ENCODE results near the gene TOX3. TPM values are rescaled to one million over a fixed set of nuclear protein-coding genes. Genes with fewer than 3 reads are reported as not detected.

Gene TOX3
- total RNA-seq (1.1 TPM), polyA plus RNA-seq (1.9 TPM)

- Histone ChIP-seq H3K4me1 (ENCODE audit: insufficient read depth) (no peaks in the 10 kb centered on the region), H3K4me3 (ENCODE audit: low read depth, low read length) (peak within 1 kb of the TSS; percentile 76), H3K36me3 (ENCODE audit: insufficient read depth) (no peaks in the 10 kb centered on the region), H3K27ac (ENCODE audit: low read depth) (no peak within 1 kb of the TSS)
- WGBS = 3% methylated on average over 81 of the region's 83 CpGs
- DNase-seq (ENCODE audit: extremely low spot score) = no peak
Measured at GRCh38 chr16:52547004-52547833, at the start of gene TOX3. Gene TOX3 (minus strand): TSS chr16:52547143. CDS start chr16:52546723, 420 bp downstream.

- no peaks in the 10 kb centered on the region for H3K36me3 ChIP-seq (ENCODE audit: insufficient read depth)
- no peak overlapping the region for H3K27ac ChIP-seq (ENCODE audit: low read depth)
- H3K4me1 ChIP-seq (ENCODE audit: insufficient read depth) = no peaks in the 10 kb centered on the region
- WGBS = 34% methylated on average over 2 of the region's 2 CpGs
- DNase-seq (ENCODE audit: extremely low spot score) = no peak
- H3K4me3 ChIP-seq (ENCODE audit: low read depth, low read length) = no peak overlapping the region
Measured at GRCh38 chr16:52592778-52593177, 45.8 kb upstream of the TOX3 start.

- Histone ChIP-seq H3K4me1 (ENCODE audit: insufficient read depth) (no peaks in the 10 kb centered on the region), H3K36me3 (ENCODE audit: insufficient read depth) (no peaks in the 10 kb centered on the region), H3K4me3 (ENCODE audit: low read depth, low read length) (no peak overlapping the region), H3K27ac (ENCODE audit: low read depth) (no peak overlapping the region)
- DNase-seq (ENCODE audit: extremely low spot score) = no peak
- WGBS = 26% methylated on average over 5 of the region's 5 CpGs
Measured at GRCh38 chr16:52591934-52592592, 45.1 kb upstream of the TOX3 start.

GRCh38 chr16:52591471-52591870, 44.5 kb upstream of the TOX3 start:
- no peak for DNase-seq (ENCODE audit: extremely low spot score)
- Histone ChIP-seq H3K4me1 (ENCODE audit: insufficient read depth) (no peaks in the 10 kb centered on the region), H3K36me3 (ENCODE audit: insufficient read depth) (no peaks in the 10 kb centered on the region), H3K27ac (ENCODE audit: low read depth) (no peak overlapping the region), H3K4me3 (ENCODE audit: low read depth, low read length) (no peak overlapping the region)
- 33% methylated on average over 5 of the region's 5 CpGs for WGBS

- no peaks in the 10 kb centered on the region for H3K36me3 ChIP-seq (ENCODE audit: insufficient read depth)
- H3K4me3 ChIP-seq (ENCODE audit: low read depth, low read length) = no peak overlapping the region
- no peak for DNase-seq (ENCODE audit: extremely low spot score)
- WGBS = 95% methylated on average over 2 of the region's 2 CpGs
- H3K4me1 ChIP-seq (ENCODE audit: insufficient read depth) = no peaks in the 10 kb centered on the region
- H3K27ac ChIP-seq (ENCODE audit: low read depth) = no peak overlapping the region
Measured at GRCh38 chr16:52586159-52586558, 39.2 kb upstream of the TOX3 start.

- Histone ChIP-seq H3K27ac (ENCODE audit: low read depth) (no peak overlapping the region), H3K4me1 (ENCODE audit: insufficient read depth) (no peaks in the 10 kb centered on the region), H3K36me3 (ENCODE audit: insufficient read depth) (no peaks in the 10 kb centered on the region), H3K4me3 (ENCODE audit: low read depth, low read length) (no peak overlapping the region)
- DNase-seq (ENCODE audit: extremely low spot score) = no peak
- WGBS = 71% methylated on average over 5 of the region's 5 CpGs
Measured at GRCh38 chr16:52584354-52585320, 37.7 kb upstream of the TOX3 start.

- 88% methylated on average over 4 of the region's 4 CpGs for WGBS
- no peak for DNase-seq (ENCODE audit: extremely low spot score)
- no peaks in the 10 kb centered on the region for H3K36me3 ChIP-seq (ENCODE audit: insufficient read depth)
- H3K4me3 ChIP-seq (ENCODE audit: low read depth, low read length) = no peak overlapping the region
- H3K27ac ChIP-seq (ENCODE audit: low read depth) = no peak overlapping the region
- H3K4me1 ChIP-seq (ENCODE audit: insufficient read depth) = no peaks in the 10 kb centered on the region
Measured at GRCh38 chr16:52581530-52581929, 34.6 kb upstream of the TOX3 start.

- H3K36me3 ChIP-seq (ENCODE audit: insufficient read depth) = no peaks in the 10 kb centered on the region
- DNase-seq (ENCODE audit: extremely low spot score) = no peak
- 61% methylated on average over 3 of the region's 3 CpGs for WGBS
- no peaks in the 10 kb centered on the region for H3K4me1 ChIP-seq (ENCODE audit: insufficient read depth)
- H3K27ac ChIP-seq (ENCODE audit: low read depth) = no peak overlapping the region
- no peak overlapping the region for H3K4me3 ChIP-seq (ENCODE audit: low read depth, low read length)
Measured at GRCh38 chr16:52580488-52580887, 33.5 kb upstream of the TOX3 start.

- H3K4me1 ChIP-seq (ENCODE audit: insufficient read depth) = no peaks in the 10 kb centered on the region
- no peaks in the 10 kb centered on the region for H3K36me3 ChIP-seq (ENCODE audit: insufficient read depth)
- WGBS = 88% methylated on average over 4 of the region's 4 CpGs
- H3K27ac ChIP-seq (ENCODE audit: low read depth) = no peak overlapping the region
- H3K4me3 ChIP-seq (ENCODE audit: low read depth, low read length) = no peak overlapping the region
- DNase-seq (ENCODE audit: extremely low spot score) = no peak
Measured at GRCh38 chr16:52578829-52579498, 32.0 kb upstream of the TOX3 start.

GRCh38 chr16:52578007-52578828, 31.3 kb upstream of the TOX3 start:
- no peak for DNase-seq (ENCODE audit: extremely low spot score)
- H3K27ac ChIP-seq (ENCODE audit: low read depth) = no peak overlapping the region
- WGBS = 74% methylated on average over 11 of the region's 11 CpGs
- H3K36me3 ChIP-seq (ENCODE audit: insufficient read depth) = no peaks in the 10 kb centered on the region
- H3K4me3 ChIP-seq (ENCODE audit: low read depth, low read length) = no peak overlapping the region
- H3K4me1 ChIP-seq (ENCODE audit: insufficient read depth) = no peaks in the 10 kb centered on the region

GRCh38 chr16:52577130-52577706, 30.3 kb upstream of the TOX3 start:
- H3K36me3 ChIP-seq (ENCODE audit: insufficient read depth) = no peaks in the 10 kb centered on the region
- no peak overlapping the region for H3K4me3 ChIP-seq (ENCODE audit: low read depth, low read length)
- DNase-seq (ENCODE audit: extremely low spot score) = no peak
- H3K27ac ChIP-seq (ENCODE audit: low read depth) = no peak overlapping the region
- WGBS = 75% methylated on average over 9 of the region's 9 CpGs
- no peaks in the 10 kb centered on the region for H3K4me1 ChIP-seq (ENCODE audit: insufficient read depth)
